GM23338 (cell line): ENCODE measurements around the gene HPRT1. TPM values are rescaled to one million over a fixed set of nuclear protein-coding genes. Genes with fewer than 3 reads are reported as not detected.

ENCODE experiments used
- ATAC-seq: fragments of 200-7000 bp; cut with Tn5 transposase; 3 replicates; pipeline ENCODE4 v1.9.1; 2020
- DNase-seq: peaks from one replicate; pipeline ENCODE4 v3.0.0-alpha.2; 2015; ENCODE audit warnings: low spot score
- H2AFZ ChIP-seq: fragments of 200-600 bp; sonication (generic); 2 replicates; pipeline ENCODE4 v1.8.0; 2016; ENCODE audit warnings: antibody characterized with exemption, mild to moderate bottlenecking, moderate library complexity
- H3F3A ChIP-seq: fragments of 200-600 bp; sonication (generic); replicated peaks from 2 replicates; pipeline ENCODE4 v1.8.0; 2017; ENCODE audit warnings: antibody characterized with exemption, mixed run types, low read depth
- H3K27ac ChIP-seq: fragments of 200-600 bp; sonication (generic); 2 replicates; pipeline ENCODE4 v1.6.1; 2016; ENCODE audit warnings: low read depth
- H3K27me3 ChIP-seq: fragments of 200-600 bp; sonication (generic); 2 replicates; pipeline ENCODE4 v1.8.0; 2016; ENCODE audit warnings: mild to moderate bottlenecking, mixed run types, moderate library complexity; ENCODE audit not compliant: insufficient read depth
- H3K36me3 ChIP-seq: fragments of 200-600 bp; sonication (generic); 2 replicates; pipeline ENCODE4 v1.8.0; 2016; ENCODE audit warnings: mild to moderate bottlenecking; ENCODE audit not compliant: insufficient read depth
- H3K4me1 ChIP-seq: fragments of 200-600 bp; sonication (generic); 2 replicates; pipeline ENCODE4 v1.8.0; 2016; ENCODE audit warnings: mild to moderate bottlenecking, moderate library complexity; ENCODE audit not compliant: insufficient read depth
- H3K4me2 ChIP-seq: fragments of 200-600 bp; sonication (generic); 2 replicates; pipeline ENCODE4 v1.7.1; 2017; ENCODE audit warnings: mixed run types
- H3K4me3 ChIP-seq: fragments of 200-600 bp; sonication (generic); 2 replicates; pipeline ENCODE4 v1.6.1; 2016; ENCODE audit warnings: mixed run types
- H3K79me2 ChIP-seq: fragments of 200-600 bp; sonication (generic); replicated peaks from 2 replicates; pipeline ENCODE4 v1.8.0; 2017; ENCODE audit warnings: mild to moderate bottlenecking; ENCODE audit not compliant: insufficient read depth
- H3K9me2 ChIP-seq: fragments of 200-600 bp; sonication (generic); 2 replicates; pipeline ENCODE4 v1.8.0; 2017; ENCODE audit not compliant: insufficient read depth
- H4K20me1 ChIP-seq: fragments of 200-600 bp; sonication (generic); replicated peaks from 2 replicates; pipeline ENCODE4 v1.8.0; 2017; ENCODE audit warnings: mild to moderate bottlenecking; ENCODE audit not compliant: insufficient read depth
- H3K27ac Mint-ChIP-seq: 2 replicates; pipeline ENCODE4 v1.8.0; 2020; ENCODE audit warnings: inconsistent platforms, mild to moderate bottlenecking, moderate library complexity, mixed read lengths
- H3K27me3 Mint-ChIP-seq: 3 replicates; pipeline ENCODE4 v1.8.0; 2022; ENCODE audit warnings: low read depth, mild to moderate bottlenecking, moderate library complexity, mixed read lengths, inconsistent platforms; ENCODE audit not compliant: insufficient read depth, poor library complexity
- H3K36me3 Mint-ChIP-seq: 3 replicates; pipeline ENCODE4 v1.8.0; 2021; ENCODE audit warnings: low read depth, mild to moderate bottlenecking, inconsistent platforms, moderate library complexity, mixed read lengths
- H3K4me1 Mint-ChIP-seq: 3 replicates; pipeline ENCODE4 v1.8.0; 2020; ENCODE audit warnings: mild to moderate bottlenecking, inconsistent platforms, mixed read lengths
- H3K4me3 Mint-ChIP-seq: 3 replicates; pipeline ENCODE4 v1.8.0; 2021; ENCODE audit warnings: moderate library complexity, mild to moderate bottlenecking, inconsistent platforms, mixed read lengths
- H3K9me3 Mint-ChIP-seq: 3 replicates; pipeline ENCODE4 v1.8.0; 2020; ENCODE audit warnings: moderate library complexity, mild to moderate bottlenecking, inconsistent platforms, mixed read lengths
- CREB1 ChIP-seq: fragments of 250-450 bp; sonication (Bioruptor Pico); IDR thresholded peaks from 2 replicates; pipeline ENCODE4 v1.5.0; 2020; ENCODE audit warnings: low read depth, mild to moderate bottlenecking, moderate library complexity
- EZH2 ChIP-seq: fragments of 200-600 bp; sonication (generic); IDR thresholded peaks from one replicate; pipeline ENCODE4 v1.8.0; 2017; ENCODE audit warnings: antibody characterized with exemption, mild to moderate bottlenecking, low read depth; ENCODE audit not compliant: unreplicated experiment
- EZH2phosphoT487 ChIP-seq: fragments of 200-600 bp; sonication (generic); IDR thresholded peaks from one replicate; pipeline ENCODE4 v1.8.1; 2018; ENCODE audit warnings: antibody characterized with exemption; ENCODE audit not compliant: unreplicated experiment
- JUNB ChIP-seq: IDR thresholded peaks from one replicate; pipeline ENCODE4 v1.6.1; 2016; ENCODE audit warnings: antibody characterized with exemption; ENCODE audit not compliant: unreplicated experiment
- POLR2AphosphoS5 ChIP-seq: IDR thresholded peaks from 2 replicates; pipeline ENCODE4 v1.6.1; 2016; ENCODE audit warnings: antibody characterized with exemption, low read depth
- STAT1 ChIP-seq: IDR thresholded peaks from one replicate; pipeline ENCODE4 v1.6.1; 2016; ENCODE audit warnings: antibody characterized with exemption; ENCODE audit not compliant: unreplicated experiment
- ZNF114 ChIP-seq: fragments of 250-450 bp; sonication (Bioruptor Pico); IDR thresholded peaks from 2 replicates; pipeline ENCODE4 v1.5.0; 2020; ENCODE audit warnings: mild to moderate bottlenecking, moderate library complexity
- ZNF331 ChIP-seq: fragments of 250-450 bp; sonication (Bioruptor Pico); IDR thresholded peaks from 2 replicates; pipeline ENCODE4 v1.5.0; 2020; ENCODE audit warnings: low read depth, mild to moderate bottlenecking, moderate library complexity
- polyA plus RNA-seq: library from polyadenylated mRNA; unstranded; fragments of >200 nt; fragmentation: Nextera tagmentation; extraction: Ambion mirVana; gene quantifications from 2 replicates; pipeline ENCODE4 v1.2.1, GENCODE V29; 2016
- total RNA-seq: library from RNA; depleted of rRNA; stranded (reverse); fragments of >200 nt; shearing (Covaris generic); gene quantifications from 2 replicates; pipeline ENCODE4 v1.2.3, GENCODE V29; 2014
- TF ChIP-seq, protein P1 (sequence below): IDR thresholded peaks from 2 replicates; pipeline ENCODE4 v1.6.1; 2016; ENCODE audit warnings: antibody characterized with exemption
- TF ChIP-seq, protein P2 (sequence below), 2 experiments: fragments of 200-600 bp in 1 of 2; sonication (generic) in 1 of 2; conservative IDR thresholded peaks; 2 replicates each; pipeline versions ENCODE4 v1.5.1 to v1.6.1; 2016 to 2017; ENCODE audit warnings: antibody characterized with exemption in 2 of 2, low read depth in 2 of 2, mild to moderate bottlenecking in 2 of 2, moderate library complexity in 1 of 2
- TF ChIP-seq, protein P3 (sequence below): IDR thresholded peaks from one replicate; pipeline ENCODE4 v1.6.1; 2018; ENCODE audit warnings: antibody characterized with exemption; ENCODE audit not compliant: unreplicated experiment

HPRT1 gene
- total and polyA plus RNA-seq, 2 experiments from 2014 or later: 27.0 to 79.4 TPM

DNA sequence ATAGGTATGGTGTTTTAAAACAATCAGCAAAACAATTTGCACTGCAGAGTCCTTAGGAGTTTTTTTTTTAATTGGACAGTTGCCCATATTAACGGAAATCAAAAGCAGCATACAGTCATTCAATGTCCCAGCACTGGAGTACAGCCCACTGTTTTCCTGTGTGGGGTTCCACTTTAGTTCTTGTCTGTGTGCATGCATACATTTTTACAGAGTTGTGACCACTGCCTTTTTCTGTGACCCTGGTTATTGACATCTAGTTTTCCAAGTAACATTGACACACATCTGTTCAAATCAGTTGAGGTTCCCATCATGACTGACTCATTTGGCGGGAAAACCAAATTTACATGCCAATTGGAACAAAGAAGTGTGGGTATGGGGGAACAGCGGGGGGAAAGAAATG, 83.3 kb downstream of the HPRT1 start:
- Histone ChIP-seq H3F3A (0 out of 2 replicates have a peak, but pooled peaks cover 5% of the 10 kb centered on the region), H3K4me3 (no peak overlapping the region), H4K20me1 (no peaks in the 10 kb centered on the region), H3K27ac (no peak overlapping the region), H3K79me2 (no peaks in the 10 kb centered on the region), H3K9me2 (no peaks in the 10 kb centered on the region), H3K36me3 (no peaks in the 10 kb centered on the region), H3K4me2 (peak overlapping the region; percentile 78), H3K4me1 (peaks cover 47% of the 10 kb centered on the region), H3K27me3 (peaks cover 41% of the 10 kb centered on the region), H2AFZ (no peak overlapping the region)
- ATAC-seq (no peak), DNase-seq (peak; percentile 41)
- no peaks in the 10 kb centered on the region for H3K9me3 Mint-ChIP-seq
- H3K27me3 Mint-ChIP-seq: peaks cover 43% of the 10 kb centered on the region
- peak overlapping the region; percentile 46; the same call in 2 of the 3 replicates for H3K4me3 Mint-ChIP-seq
- H3K4me1 Mint-ChIP-seq: peaks cover 40% of the 10 kb centered on the region
- H3K36me3 Mint-ChIP-seq: no peaks in the 10 kb centered on the region
- no peak for TF ChIP-seq EZH2
- TF ChIP-seq, protein P1, sequence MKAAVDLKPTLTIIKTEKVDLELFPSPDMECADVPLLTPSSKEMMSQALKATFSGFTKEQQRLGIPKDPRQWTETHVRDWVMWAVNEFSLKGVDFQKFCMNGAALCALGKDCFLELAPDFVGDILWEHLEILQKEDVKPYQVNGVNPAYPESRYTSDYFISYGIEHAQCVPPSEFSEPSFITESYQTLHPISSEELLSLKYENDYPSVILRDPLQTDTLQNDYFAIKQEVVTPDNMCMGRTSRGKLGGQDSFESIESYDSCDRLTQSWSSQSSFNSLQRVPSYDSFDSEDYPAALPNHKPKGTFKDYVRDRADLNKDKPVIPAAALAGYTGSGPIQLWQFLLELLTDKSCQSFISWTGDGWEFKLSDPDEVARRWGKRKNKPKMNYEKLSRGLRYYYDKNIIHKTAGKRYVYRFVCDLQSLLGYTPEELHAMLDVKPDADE: no peak
- TF ChIP-seq CREB1 (CRISPR knock-in tag): no peak
- TF ChIP-seq ZNF331 (CRISPR knock-in tag): no peak
- TF ChIP-seq EZH2phosphoT487: no peak
- TF ChIP-seq STAT1: no peak
- TF ChIP-seq, protein P2, sequence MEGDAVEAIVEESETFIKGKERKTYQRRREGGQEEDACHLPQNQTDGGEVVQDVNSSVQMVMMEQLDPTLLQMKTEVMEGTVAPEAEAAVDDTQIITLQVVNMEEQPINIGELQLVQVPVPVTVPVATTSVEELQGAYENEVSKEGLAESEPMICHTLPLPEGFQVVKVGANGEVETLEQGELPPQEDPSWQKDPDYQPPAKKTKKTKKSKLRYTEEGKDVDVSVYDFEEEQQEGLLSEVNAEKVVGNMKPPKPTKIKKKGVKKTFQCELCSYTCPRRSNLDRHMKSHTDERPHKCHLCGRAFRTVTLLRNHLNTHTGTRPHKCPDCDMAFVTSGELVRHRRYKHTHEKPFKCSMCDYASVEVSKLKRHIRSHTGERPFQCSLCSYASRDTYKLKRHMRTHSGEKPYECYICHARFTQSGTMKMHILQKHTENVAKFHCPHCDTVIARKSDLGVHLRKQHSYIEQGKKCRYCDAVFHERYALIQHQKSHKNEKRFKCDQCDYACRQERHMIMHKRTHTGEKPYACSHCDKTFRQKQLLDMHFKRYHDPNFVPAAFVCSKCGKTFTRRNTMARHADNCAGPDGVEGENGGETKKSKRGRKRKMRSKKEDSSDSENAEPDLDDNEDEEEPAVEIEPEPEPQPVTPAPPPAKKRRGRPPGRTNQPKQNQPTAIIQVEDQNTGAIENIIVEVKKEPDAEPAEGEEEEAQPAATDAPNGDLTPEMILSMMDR (conservative IDR thresholded peaks at IDR 0.05; ENCODE audit: low read depth in 2 of 2): no peak
- TF ChIP-seq, protein P3, sequence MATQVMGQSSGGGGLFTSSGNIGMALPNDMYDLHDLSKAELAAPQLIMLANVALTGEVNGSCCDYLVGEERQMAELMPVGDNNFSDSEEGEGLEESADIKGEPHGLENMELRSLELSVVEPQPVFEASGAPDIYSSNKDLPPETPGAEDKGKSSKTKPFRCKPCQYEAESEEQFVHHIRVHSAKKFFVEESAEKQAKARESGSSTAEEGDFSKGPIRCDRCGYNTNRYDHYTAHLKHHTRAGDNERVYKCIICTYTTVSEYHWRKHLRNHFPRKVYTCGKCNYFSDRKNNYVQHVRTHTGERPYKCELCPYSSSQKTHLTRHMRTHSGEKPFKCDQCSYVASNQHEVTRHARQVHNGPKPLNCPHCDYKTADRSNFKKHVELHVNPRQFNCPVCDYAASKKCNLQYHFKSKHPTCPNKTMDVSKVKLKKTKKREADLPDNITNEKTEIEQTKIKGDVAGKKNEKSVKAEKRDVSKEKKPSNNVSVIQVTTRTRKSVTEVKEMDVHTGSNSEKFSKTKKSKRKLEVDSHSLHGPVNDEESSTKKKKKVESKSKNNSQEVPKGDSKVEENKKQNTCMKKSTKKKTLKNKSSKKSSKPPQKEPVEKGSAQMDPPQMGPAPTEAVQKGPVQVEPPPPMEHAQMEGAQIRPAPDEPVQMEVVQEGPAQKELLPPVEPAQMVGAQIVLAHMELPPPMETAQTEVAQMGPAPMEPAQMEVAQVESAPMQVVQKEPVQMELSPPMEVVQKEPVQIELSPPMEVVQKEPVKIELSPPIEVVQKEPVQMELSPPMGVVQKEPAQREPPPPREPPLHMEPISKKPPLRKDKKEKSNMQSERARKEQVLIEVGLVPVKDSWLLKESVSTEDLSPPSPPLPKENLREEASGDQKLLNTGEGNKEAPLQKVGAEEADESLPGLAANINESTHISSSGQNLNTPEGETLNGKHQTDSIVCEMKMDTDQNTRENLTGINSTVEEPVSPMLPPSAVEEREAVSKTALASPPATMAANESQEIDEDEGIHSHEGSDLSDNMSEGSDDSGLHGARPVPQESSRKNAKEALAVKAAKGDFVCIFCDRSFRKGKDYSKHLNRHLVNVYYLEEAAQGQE: no peak
- no peak for TF ChIP-seq POLR2AphosphoS5
- TF ChIP-seq ZNF114: no peak
- no peak for TF ChIP-seq JUNB
- no peak overlapping the region for H3K27ac Mint-ChIP-seq
